Measurements from ENCODE around the gene MYH14. TPM values are rescaled to one million over a fixed set of nuclear protein-coding genes. Genes with fewer than 3 reads are reported as not detected.

MYH14 gene
- total and polyA plus RNA-seq, 2 of the 13 experiments (the other 11 are each of a cell fraction or from before 2014, with no cell fraction given): 5.5 to 5.8 TPM

DNA sequence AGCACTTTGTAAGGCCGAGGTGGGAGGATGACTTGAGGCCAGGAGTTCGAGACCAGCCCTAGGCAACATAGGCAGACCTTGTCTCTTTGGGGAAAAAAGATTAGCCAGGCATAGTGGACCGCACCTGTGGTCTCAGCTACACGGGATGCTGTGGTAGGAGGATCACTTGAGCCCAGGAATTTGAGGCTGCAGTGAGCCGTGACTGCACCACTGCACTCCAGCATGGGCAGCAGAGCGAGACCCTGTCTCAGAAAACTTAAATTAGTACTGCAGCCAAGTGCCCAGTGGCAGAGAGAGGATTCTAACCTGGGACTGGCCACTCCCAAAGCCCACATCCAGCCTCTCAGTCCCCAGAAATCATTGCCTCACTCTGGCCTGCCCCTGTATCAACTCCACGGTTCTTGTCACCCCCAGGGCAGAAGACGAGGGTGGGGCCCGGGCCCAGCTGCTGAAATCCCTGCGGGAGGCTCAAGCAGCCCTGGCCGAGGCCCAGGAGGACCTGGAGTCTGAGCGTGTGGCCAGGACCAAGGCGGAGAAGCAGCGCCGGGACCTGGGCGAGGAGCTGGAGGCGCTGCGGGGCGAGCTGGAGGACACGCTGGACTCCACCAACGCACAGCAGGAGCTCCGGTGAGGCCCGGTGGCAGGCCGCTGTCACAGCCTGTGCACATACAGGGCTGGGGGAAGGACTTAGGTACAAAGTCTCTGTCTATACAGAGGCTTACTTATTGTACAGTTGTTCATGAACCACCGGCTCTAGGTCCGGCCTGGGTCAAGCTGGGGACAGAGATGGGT lies 72.4 kb downstream of the MYH14 start (continued):
- TF ChIP-seq ZNF230 (CRISPR knock-in tag; IDR thresholded peaks at IDR 0.05): 0 out of 2 replicates have a peak, but pooled peaks have one; percentile 15
- no peak for TF ChIP-seq MAFK (conservative IDR thresholded peaks at IDR 0.05 in 1 of 2, IDR thresholded peaks at IDR 0.05 in 1 of 2; ENCODE audit: low read length in 2 of 2)
- TF ChIP-seq, protein P1, sequence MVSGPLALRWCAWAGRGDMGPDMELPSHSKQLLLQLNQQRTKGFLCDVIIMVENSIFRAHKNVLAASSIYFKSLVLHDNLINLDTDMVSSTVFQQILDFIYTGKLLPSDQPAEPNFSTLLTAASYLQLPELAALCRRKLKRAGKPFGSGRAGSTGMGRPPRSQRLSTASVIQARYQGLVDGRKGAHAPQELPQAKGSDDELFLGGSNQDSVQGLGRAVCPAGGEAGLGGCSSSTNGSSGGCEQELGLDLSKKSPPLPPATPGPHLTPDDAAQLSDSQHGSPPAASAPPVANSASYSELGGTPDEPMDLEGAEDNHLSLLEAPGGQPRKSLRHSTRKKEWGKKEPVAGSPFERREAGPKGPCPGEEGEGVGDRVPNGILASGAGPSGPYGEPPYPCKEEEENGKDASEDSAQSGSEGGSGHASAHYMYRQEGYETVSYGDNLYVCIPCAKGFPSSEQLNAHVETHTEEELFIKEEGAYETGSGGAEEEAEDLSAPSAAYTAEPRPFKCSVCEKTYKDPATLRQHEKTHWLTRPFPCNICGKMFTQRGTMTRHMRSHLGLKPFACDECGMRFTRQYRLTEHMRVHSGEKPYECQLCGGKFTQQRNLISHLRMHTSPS (CRISPR knock-in tag; IDR thresholded peaks at IDR 0.05; ENCODE audit: low read depth): no peak
- 0 out of 2 replicates have a peak, but pooled peaks have one; percentile 22 for TF ChIP-seq ZNF335 (CRISPR knock-in tag; IDR thresholded peaks at IDR 0.05)
- TF ChIP-seq RFX1 (IDR thresholded peaks at IDR 0.05): no peak
- TF ChIP-seq MXI1 (IDR thresholded peaks at IDR 0.05; ENCODE audit: borderline replicate concordance, low read depth, low read length): no peak
- TF ChIP-seq RFX3 (CRISPR knock-in tag; IDR thresholded peaks at IDR 0.05): no peak
- TF ChIP-seq KDM6A (CRISPR knock-in tag; IDR thresholded peaks at IDR 0.05; ENCODE audit: low read depth): peak; percentile 56; the same call in 1 of the 2 replicates
- TF ChIP-seq ZNF674 (CRISPR knock-in tag; IDR thresholded peaks at IDR 0.05; ENCODE audit: low read depth): no peak
- TF ChIP-seq TBX2 (CRISPR knock-in tag; IDR thresholded peaks at IDR 0.05; ENCODE audit: borderline replicate concordance): no peak
- TF ChIP-seq, protein P2, sequence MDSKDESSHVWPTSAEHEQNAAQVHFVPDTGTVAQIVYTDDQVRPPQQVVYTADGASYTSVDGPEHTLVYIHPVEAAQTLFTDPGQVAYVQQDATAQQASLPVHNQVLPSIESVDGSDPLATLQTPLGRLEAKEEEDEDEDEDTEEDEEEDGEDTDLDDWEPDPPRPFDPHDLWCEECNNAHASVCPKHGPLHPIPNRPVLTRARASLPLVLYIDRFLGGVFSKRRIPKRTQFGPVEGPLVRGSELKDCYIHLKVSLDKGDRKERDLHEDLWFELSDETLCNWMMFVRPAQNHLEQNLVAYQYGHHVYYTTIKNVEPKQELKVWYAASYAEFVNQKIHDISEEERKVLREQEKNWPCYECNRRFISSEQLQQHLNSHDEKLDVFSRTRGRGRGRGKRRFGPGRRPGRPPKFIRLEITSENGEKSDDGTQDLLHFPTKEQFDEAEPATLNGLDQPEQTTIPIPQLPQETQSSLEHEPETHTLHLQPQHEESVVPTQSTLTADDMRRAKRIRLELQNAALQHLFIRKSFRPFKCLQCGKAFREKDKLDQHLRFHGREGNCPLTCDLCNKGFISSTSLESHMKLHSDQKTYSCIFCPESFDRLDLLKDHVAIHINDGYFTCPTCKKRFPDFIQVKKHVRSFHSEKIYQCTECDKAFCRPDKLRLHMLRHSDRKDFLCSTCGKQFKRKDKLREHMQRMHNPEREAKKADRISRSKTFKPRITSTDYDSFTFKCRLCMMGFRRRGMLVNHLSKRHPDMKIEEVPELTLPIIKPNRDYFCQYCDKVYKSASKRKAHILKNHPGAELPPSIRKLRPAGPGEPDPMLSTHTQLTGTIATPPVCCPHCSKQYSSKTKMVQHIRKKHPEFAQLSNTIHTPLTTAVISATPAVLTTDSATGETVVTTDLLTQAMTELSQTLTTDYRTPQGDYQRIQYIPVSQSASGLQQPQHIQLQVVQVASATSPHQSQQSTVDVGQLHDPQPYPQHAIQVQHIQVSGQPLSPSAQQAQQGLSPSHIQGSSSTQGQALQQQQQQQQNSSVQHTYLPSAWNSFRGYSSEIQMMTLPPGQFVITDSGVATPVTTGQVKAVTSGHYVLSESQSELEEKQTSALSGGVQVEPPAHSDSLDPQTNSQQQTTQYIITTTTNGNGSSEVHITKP (CRISPR knock-in tag; IDR thresholded peaks at IDR 0.05; ENCODE audit: low read depth): peak; percentile 87
- TF ChIP-seq DNMT3B (CRISPR knock-in tag; conservative IDR thresholded peaks at IDR 0.05): no peak
- no peak for TF ChIP-seq BHLHE40 (IDR thresholded peaks at IDR 0.05; ENCODE audit: low read length)
- TF ChIP-seq, protein P3, sequence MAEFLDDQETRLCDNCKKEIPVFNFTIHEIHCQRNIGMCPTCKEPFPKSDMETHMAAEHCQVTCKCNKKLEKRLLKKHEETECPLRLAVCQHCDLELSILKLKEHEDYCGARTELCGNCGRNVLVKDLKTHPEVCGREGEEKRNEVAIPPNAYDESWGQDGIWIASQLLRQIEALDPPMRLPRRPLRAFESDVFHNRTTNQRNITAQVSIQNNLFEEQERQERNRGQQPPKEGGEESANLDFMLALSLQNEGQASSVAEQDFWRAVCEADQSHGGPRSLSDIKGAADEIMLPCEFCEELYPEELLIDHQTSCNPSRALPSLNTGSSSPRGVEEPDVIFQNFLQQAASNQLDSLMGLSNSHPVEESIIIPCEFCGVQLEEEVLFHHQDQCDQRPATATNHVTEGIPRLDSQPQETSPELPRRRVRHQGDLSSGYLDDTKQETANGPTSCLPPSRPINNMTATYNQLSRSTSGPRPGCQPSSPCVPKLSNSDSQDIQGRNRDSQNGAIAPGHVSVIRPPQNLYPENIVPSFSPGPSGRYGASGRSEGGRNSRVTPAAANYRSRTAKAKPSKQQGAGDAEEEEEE (CRISPR knock-in tag; IDR thresholded peaks at IDR 0.05; ENCODE audit: borderline replicate concordance): no peak
- TF ChIP-seq, protein P4, sequence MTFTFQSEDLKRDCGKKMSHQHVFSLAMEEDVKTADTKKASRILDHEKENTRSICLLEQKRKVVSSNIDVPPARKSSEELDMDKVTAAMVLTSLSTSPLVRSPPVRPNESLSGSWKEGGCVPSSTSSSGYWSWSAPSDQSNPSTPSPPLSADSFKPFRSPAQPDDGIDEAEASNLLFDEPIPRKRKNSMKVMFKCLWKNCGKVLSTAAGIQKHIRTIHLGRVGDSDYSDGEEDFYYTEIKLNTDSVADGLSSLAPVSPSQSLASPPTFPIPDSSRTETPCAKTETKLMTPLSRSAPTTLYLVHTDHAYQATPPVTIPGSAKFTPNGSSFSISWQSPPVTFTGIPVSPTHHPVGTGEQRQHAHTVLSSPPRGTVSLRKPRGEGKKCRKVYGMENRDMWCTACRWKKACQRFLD (CRISPR knock-in tag; IDR thresholded peaks at IDR 0.05; ENCODE audit: borderline replicate concordance): 0 out of 2 replicates have a peak, but pooled peaks have one; percentile 12
- no peak for TF ChIP-seq EEA1 (CRISPR knock-in tag; IDR thresholded peaks at IDR 0.05; ENCODE audit: borderline replicate concordance)
